AG04449 (cell line): ENCODE measurements around the gene HCN2.

Source experiments
- CTCF ChIA-PET: fragments of 350-600 bp; formaldehyde crosslinking; extraction: SDS; loops from one replicate; lab custom pipeline; 2021; ENCODE audit warnings: antibody characterized with exemption; lab: Yijun Ruan, JAX
- POLR2A ChIA-PET: fragments of 400-600, 350-600 bp; formaldehyde crosslinking; extraction: SDS; loops from one replicate; lab custom pipeline; 2020; ENCODE audit warnings: antibody characterized with exemption, inconsistent platforms; lab: Yijun Ruan, JAX
- DNase-seq: peaks from one replicate; pipeline ENCODE4 v3.0.0-alpha.2; 2010; ENCODE audit warnings: low read depth, low spot score
- H3K4me3 ChIP-seq: 2 replicates; pipeline ENCODE4 v1.5.1; 2011; ENCODE audit warnings: low read depth, mild to moderate bottlenecking, control low read depth, low read length
- CTCF ChIP-seq: IDR thresholded peaks from one replicate; pipeline ENCODE4 v1.5.1; 2011; ENCODE audit warnings: mild to moderate bottlenecking, moderate library complexity, low read length, control low read depth, inconsistent platforms; ENCODE audit not compliant: insufficient read depth; ENCODE audit errors: missing control alignments

The HCN2 gene

GRCh38 chr19:639253-640160, 49.8 kb downstream of the HCN2 start, which contains the start of gene FGF22:
Gene FGF22, plus strand, starts transcription at chr19:639879. Its CDS starts 47 bp downstream, at chr19:639926.
- no peak for DNase-seq
- no peak for TF ChIP-seq CTCF
- ChIA-PET CTCF (interaction anchor here (1.0 kb wide), 1 partner anchor 11 kb away, joined by 3 read pairs; no protein-coding TSS in a partner anchor), POLR2A (no interaction called here)
- peak within 1 kb of the TSS; percentile 57 for H3K4me3 ChIP-seq

GRCh38 chr19:640161-640558, 50.5 kb downstream of the HCN2 start:
- no peak for DNase-seq
- H3K4me3 ChIP-seq, result peak overlapping the region; percentile 43; the same call in 1 of the 2 replicates
- no peak for TF ChIP-seq CTCF
- CTCF ChIA-PET, result interaction anchor here (1.0 kb wide), 1 partner anchor 10 kb away, joined by 3 read pairs; no protein-coding TSS in a partner anchor
- POLR2A ChIA-PET, result no interaction called here

- no peak for DNase-seq
- TF ChIP-seq CTCF, result no peak
- H3K4me3 ChIP-seq, result no peak overlapping the region
- POLR2A ChIA-PET, result no interaction called here
- CTCF ChIA-PET, result no interaction called here
Measured at GRCh38 chr19:640606-641189, 51.0 kb downstream of the HCN2 start.

GRCh38 chr19:641702-642101, 52.0 kb downstream of the HCN2 start:
- CTCF ChIA-PET, result no interaction called here

GRCh38 chr19:642767-643727, 53.4 kb downstream of the HCN2 start:
- CTCF ChIA-PET, result no interaction called here

More at GRCh38 chr19:641702-642101, 52.0 kb downstream of the HCN2 start:
- no peak for TF ChIP-seq CTCF
- DNase-seq, result no peak
- no peak overlapping the region for H3K4me3 ChIP-seq
- POLR2A ChIA-PET, result interaction anchor here (0.7 kb wide), 1 partner anchor 37 kb away, joined by 3 read pairs; no protein-coding TSS in a partner anchor

More at GRCh38 chr19:642767-643727, 53.4 kb downstream of the HCN2 start:
- H3K4me3 ChIP-seq, result no peak overlapping the region
- no peak for DNase-seq
- TF ChIP-seq CTCF, result no peak
- POLR2A ChIA-PET, result no interaction called here
